ENCODE data around the gene SPAG7.

DNA sequence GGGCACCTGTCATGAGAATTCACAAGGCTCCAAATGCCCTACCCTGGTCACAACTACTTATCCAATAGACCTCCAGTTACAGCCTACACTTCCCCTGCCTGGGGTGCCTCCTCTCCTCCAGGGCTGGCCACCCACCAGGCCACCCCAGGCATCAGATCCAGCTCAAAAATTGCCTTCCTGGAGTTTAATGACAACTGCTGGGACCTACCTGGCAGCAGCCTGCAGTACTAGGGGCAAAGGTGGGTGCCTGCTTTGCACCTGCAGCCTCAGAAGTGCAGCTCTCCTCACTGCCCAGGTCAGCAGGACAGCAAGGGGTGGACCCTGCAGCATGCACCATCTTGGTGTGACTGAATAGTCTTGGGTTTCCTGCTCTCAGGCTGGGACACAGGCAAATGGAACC, 32.0 kb downstream of the SPAG7 start:
- no peak for TF ChIP-seq CTCF (IDR thresholded peaks at IDR 0.05 in 8 of 11, conservative IDR thresholded peaks at IDR 0.05 in 3 of 11)
- peak in 1 of 3 donors; percentile 7 for TF ChIP-seq POLR2AphosphoS5 (IDR thresholded peaks at IDR 0.05)

Measured in spleen (tissue), 7 donors.